ACC112 (cell line): ENCODE measurements around the gene DHX58.
"Not testable (repeated sequence)": the region's sequence is repeated elsewhere in the genome, so short reads cannot be mapped to it uniquely, and the experiment has no call there.

Experiments
- H2AFZ ChIP-seq: fragments of 200-600 bp; sonication (generic); one replicate; pipeline ENCODE4 v1.6.0; 2017; ENCODE audit warnings: antibody characterized with exemption, low read length; ENCODE audit not compliant: unreplicated experiment
- H3K27ac ChIP-seq: fragments of 200-600 bp; sonication (generic); 2 replicates; pipeline ENCODE4 v1.5.1; 2014; ENCODE audit warnings: low read depth, mild to moderate bottlenecking, antibody characterized with exemption, low read length, moderate library complexity
- H3K27me3 ChIP-seq: fragments of 200-600 bp; sonication (generic); 2 replicates; pipeline ENCODE4 v1.6.1; 2014; ENCODE audit warnings: mild to moderate bottlenecking, antibody characterized with exemption, low read length, moderate library complexity, mixed read lengths; ENCODE audit not compliant: insufficient read depth
- H3K36me3 ChIP-seq: fragments of 200-600 bp; sonication (generic); 2 replicates; pipeline ENCODE4 v1.6.1; 2016; ENCODE audit warnings: mild to moderate bottlenecking, antibody characterized with exemption, low read length, moderate library complexity, mixed read lengths; ENCODE audit not compliant: insufficient read depth
- H3K4me1 ChIP-seq: fragments of 200-600 bp; sonication (generic); one replicate; pipeline ENCODE4 v1.6.1; 2016; ENCODE audit warnings: low read length, mixed read lengths; ENCODE audit not compliant: insufficient read depth, unreplicated experiment, control insufficient read depth
- H3K4me3 ChIP-seq: fragments of 200-600 bp; sonication (generic); 2 replicates; pipeline ENCODE4 v1.5.1; 2014; ENCODE audit warnings: mild to moderate bottlenecking, low read depth, low read length
- H3K79me2 ChIP-seq: fragments of 200-600 bp; sonication (generic); one replicate; pipeline ENCODE4 v1.6.0; 2016; ENCODE audit warnings: low read length; ENCODE audit not compliant: control insufficient read depth, unreplicated experiment, insufficient read depth

DHX58 gene

DNA sequence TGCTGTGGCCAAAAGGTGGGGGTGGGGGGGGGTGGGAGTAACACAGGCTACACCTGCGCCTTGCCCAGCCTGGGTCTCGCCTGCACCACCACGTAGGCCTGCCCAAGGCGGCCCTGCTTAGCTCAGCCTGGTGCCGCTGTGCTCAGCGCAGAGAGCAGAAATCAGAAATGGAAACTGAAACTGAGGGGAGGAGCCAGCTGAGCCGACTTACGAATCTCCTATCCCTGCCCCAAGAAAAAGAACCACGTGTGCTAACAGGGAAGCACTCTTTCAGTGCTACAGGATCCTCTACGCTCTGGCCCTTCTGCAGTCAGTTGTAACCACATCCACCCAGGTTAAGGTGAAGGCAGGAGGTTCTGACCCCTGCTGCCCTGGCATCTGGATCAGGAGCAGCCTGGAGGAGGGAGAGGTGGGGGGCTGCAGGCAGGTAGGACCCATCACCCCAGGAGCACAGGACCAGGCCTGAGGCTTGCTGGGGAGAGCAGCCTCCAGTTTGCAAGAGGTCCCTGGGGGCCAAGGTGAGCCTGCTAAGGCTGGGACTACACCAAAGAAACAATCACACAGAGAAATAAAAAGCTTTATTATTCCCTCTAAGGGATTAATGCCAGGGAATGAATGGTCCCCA is at the start of gene DHX58:
Gene DHX58, minus strand, starts transcription at position 163 of the 625 bp plus-strand sequence. CDS start 822 bp downstream, outside the sequence.
- no peaks in the 10 kb centered on the region for H3K27me3 ChIP-seq
- peaks cover 17% of the 10 kb centered on the region for H3K79me2 ChIP-seq
- H2AFZ ChIP-seq = no peak within 1 kb of the TSS
- H3K36me3 ChIP-seq = peaks cover 25% of the 10 kb centered on the region; the same call in 1 of the 2 replicates
- peak within 1 kb of the TSS; percentile 89 for H3K27ac ChIP-seq
- peaks cover 28% of the 10 kb centered on the region for H3K4me1 ChIP-seq
- peak within 1 kb of the TSS; percentile 79 for H3K4me3 ChIP-seq

DNA sequence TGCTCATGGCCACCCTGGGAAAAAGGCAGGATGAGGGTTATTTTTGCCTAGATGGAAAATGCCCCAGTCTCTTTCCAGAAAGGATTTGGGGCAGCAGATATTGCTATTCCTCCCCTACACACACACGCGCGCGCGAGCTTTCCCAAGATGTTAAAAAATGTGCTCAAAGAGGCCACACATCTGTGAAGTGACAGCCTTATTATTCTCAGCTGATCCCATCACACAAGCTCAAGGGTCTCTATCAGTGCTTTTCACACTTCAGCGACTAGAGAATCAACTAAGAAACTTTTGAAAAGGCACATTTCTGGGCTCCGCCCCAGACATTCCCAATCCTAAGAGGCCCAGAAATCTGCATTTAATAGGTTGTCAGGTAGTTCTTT is 48.0 kb upstream of the DHX58 start:
- Histone ChIP-seq H3K27ac (no peak overlapping the region), H3K27me3 (no peaks in the 10 kb centered on the region), H3K79me2 (no peaks in the 10 kb centered on the region), H2AFZ (no peak overlapping the region), H3K36me3 (no peaks in the 10 kb centered on the region), H3K4me3 (no peak overlapping the region), H3K4me1 (no peaks in the 10 kb centered on the region)

DNA sequence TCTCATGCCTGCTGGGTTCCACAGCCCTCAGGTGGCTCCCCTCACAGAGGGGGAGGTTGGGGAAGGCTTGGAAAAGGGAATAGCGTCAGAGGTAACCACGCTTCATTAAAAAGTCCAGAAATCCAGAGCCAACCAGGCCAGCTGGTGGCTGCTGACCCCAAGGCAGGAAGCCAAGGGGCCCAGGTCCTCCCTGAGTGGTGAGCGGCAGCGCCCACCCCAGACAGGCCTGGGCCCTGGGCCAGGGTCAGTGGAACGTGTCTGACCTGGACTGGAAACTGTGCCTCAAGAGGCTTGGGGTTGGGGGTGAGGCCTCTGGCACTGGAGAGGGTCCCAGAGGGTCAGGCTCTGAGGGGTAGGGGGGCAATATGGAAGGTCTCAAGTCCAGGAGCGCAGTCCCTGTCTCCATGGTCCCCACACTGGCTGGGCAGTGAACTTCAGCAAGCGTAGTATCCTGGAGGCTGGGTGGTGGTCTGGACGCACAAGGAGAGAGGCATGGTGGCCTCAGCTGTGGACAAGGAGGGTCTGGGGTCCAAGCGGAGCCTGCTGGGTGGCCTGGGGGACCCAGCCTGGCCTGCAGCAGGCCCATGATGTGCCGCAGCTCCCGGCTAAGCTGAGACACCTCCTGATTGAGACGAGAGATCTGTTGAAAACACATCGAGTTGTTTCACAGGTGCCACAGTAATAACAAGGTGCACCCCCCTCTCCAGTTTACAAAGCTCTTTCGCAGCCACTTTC is 47.4 kb upstream of the DHX58 start:
- Histone ChIP-seq H3K4me3 (no peak overlapping the region), H3K27ac (no peak overlapping the region), H2AFZ (no peak overlapping the region), H3K79me2 (no peaks in the 10 kb centered on the region), H3K27me3 (no peaks in the 10 kb centered on the region), H3K4me1 (no peaks in the 10 kb centered on the region), H3K36me3 (no peaks in the 10 kb centered on the region)

DNA sequence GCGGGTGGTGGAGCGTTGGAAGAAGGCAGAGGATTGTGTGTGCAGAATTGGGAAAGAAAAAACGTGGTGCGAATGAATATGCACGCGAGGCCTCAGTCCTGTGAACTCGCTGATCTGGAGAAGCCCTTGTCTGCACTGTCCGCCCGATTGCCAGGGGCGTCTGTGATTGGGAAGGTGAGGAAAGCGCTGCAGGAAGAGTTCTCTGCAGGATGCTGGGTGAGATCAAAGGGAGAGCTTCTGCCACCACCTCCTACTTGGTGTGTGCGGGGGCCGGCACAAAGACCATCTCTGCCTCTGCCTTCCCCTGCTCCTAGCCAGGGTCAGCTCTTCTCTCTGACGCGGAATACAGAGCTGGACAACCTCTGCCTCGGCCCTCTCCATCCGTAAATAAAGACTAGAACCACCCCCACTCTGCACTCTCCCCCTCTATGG is 43.1 kb upstream of the DHX58 start:
- no peaks in the 10 kb centered on the region for H3K27me3 ChIP-seq
- peak overlapping the region; percentile 95 for H3K4me3 ChIP-seq
- no peak overlapping the region for H3K27ac ChIP-seq
- H3K36me3 ChIP-seq = no peaks in the 10 kb centered on the region
- peaks cover 39% of the 10 kb centered on the region for H3K79me2 ChIP-seq
- H3K4me1 ChIP-seq = peaks cover 14% of the 10 kb centered on the region
- H2AFZ ChIP-seq = no peak overlapping the region

DNA sequence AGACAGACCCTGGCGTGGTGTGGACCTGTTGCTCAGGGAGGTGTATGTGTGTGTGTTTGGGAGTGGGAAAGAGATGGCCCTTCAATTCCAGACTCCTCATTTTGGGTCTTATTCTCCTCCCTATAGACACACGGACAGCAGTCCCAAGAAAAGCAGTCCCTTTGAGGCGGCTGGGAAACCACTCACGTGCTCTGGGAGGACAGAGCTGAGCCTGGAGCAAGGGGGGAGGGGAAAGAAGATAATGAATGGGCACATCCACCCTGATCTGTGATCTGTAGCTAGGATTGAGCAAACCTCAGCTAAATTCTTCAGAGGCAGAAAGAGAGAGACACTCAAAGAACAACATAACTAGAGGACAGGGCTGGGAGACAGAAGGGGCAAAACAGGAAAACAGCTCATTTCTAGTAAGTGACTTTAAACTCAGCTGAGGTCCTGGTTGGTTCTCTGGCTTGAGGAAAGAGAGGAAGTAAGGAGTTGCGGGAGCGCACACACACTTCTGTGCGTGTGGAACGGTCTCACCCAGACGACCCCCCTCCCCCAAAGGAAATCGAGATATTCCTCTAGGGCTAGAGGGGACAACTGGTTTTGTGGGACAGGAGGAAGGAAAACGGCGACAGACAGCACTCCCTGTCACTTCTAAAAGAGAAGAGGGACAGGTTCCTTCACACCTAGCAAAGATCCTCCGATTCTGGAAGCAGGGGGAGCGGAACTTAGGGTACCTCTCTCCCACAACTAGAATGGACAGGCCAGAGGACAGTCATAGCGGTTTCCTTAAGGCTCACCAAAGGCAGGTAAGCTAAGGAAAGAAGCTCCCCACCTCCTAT is 41.6 kb upstream of the DHX58 start:
- Histone ChIP-seq H3K4me3 (peak overlapping the region; percentile 95), H3K27ac (peak overlapping the region; percentile 51; the same call in 1 of the 2 replicates), H3K79me2 (peaks cover 50% of the 10 kb centered on the region), H3K27me3 (no peaks in the 10 kb centered on the region), H3K36me3 (no peaks in the 10 kb centered on the region), H3K4me1 (peaks cover 14% of the 10 kb centered on the region), H2AFZ (no peak overlapping the region)

DNA sequence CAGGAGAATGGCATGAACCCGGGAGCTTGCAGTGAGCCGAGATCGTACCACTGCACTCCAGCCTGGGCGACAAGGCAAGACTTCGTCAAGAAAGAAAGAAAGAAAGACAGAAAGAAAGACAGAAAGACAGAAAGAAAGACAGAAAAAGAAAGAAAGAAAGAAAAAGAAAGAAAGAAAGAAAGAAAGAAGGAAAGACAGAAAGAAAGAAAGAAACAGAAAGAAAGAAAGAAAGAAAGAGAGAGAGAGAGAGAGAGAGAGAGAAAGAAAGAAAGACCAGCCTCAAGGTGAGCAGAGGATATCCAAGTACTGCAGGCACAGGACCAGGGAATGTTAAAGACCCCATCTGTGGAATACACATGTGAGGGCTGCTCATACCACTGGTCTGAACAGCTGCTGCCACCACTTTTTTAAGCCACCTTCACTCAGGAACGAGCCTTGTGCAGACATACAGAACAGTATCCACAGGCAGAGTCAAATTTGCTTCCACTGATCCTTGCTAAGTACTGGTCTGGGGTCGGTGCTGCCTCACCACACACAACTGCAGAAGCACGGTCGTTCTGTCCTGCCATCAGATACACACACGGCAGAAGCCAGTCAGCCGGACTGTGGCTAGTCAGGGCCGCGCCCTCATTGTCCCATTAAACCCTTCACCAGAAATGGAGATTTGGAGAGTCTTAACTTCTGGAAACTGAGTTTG is 34.5 kb upstream of the DHX58 start:
- H3K79me2 ChIP-seq = peaks cover 75% of the 10 kb centered on the region
- H3K27me3 ChIP-seq = no peaks in the 10 kb centered on the region
- H3K27ac ChIP-seq = no peak overlapping the region
- H2AFZ ChIP-seq = no peak overlapping the region
- no peak overlapping the region for H3K4me3 ChIP-seq
- H3K4me1 ChIP-seq = peaks cover 16% of the 10 kb centered on the region
- H3K36me3 ChIP-seq = no peaks in the 10 kb centered on the region

DNA sequence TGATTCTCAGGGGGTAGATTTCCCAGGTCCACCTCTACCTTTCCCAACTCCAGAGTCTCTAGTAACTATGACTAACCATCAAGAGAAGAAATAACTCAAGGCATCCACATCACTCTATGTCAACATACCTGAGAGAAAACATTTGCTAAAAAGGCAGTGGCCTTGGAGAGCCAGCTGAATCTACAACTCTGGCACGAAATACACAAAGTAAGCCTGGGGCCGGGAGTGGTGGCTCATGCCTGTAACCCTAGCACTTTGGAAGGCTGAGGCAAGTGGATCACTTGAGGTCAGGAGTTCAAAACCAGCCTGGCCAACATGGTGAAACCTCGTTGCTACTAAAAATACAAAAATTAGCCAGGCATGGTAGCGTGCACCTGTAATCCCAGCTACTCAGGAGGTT is 30.6 kb upstream of the DHX58 start:
- not testable (repeated sequence) for H3K4me3 ChIP-seq, H2AFZ ChIP-seq, H3K27me3 ChIP-seq, H3K36me3 ChIP-seq
- Histone ChIP-seq H3K79me2 (peaks cover 77% of the 10 kb centered on the region), H3K4me1 (peaks cover 24% of the 10 kb centered on the region), H3K27ac (peak overlapping the region; percentile 60)

DNA sequence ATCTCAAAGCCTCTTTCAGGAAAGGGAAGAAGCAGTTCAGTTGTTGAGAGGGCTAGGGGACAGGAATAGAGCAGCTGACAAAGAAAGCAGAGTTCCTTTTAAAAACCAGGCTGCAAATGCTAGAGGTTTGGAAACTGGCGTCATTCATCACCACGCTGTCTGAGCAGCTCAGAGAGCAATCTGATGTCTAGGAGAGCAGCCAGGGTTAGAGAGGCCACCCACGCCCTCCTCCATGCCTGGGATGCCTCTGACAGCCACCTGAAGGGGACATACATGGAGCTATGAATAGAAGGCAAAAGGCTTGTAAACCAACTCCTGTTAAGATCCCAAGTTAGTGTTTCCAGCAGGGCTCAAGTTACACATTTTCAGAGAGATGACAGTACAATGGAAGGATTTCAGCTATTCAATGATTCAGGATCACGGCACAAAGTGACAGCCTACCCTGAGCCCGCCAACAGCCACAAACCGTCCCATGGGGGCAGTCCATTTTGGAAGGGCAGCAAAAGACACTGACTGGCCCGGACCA is 29.9 kb upstream of the DHX58 start:
- Histone ChIP-seq H3K27me3 (no peaks in the 10 kb centered on the region), H2AFZ (no peak overlapping the region), H3K79me2 (peaks cover 80% of the 10 kb centered on the region), H3K36me3 (0 out of 2 replicates have a peak, but pooled peaks cover 5% of the 10 kb centered on the region), H3K4me1 (peaks cover 24% of the 10 kb centered on the region), H3K4me3 (no peak overlapping the region), H3K27ac (peak overlapping the region; percentile 60)

DNA sequence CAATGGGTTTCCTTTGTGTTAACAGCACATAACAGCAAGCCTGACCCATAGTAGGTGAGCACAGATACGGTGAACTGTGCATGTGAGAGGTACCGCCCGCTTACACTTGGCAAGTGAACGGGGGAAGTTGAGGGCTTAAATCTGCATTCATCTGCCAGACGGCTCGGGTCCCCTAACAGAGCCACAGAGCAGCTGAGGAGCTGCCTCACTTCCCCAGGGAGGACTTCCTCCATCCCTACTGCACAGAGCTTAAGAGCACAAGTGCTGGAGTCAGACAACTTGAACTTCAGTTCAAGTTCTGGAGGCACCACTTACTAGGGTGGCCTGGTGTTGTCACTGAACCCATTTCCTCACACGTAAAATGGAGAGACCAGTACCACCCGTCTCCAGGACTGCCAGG is 28.9 kb upstream of the DHX58 start:
- H3K27ac ChIP-seq = no peak overlapping the region

DNA sequence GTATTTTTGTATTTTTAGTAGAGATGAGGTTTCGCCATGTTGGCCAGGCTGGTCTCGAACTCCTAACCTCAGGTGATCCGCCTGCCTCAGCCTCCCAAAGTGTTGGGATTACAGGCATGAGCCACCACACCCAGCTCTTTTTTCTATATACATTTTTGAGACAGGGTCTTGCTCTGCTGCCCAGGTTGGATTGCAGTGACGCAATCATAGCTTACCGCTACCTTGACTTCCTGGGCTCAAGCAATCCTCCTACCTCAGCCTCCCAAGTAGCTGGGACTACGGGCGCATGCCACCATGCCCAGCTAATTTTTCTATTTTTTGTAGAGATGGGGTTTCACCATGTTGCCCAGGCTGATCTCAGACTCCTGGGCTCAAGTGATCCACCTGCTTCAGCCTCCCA is 28.2 kb upstream of the DHX58 start:
- H3K36me3 ChIP-seq, H3K27me3 ChIP-seq, H3K4me3 ChIP-seq, H2AFZ ChIP-seq, H3K27ac ChIP-seq: not testable (repeated sequence)
- H3K4me1 ChIP-seq = peaks cover 34% of the 10 kb centered on the region
- H3K79me2 ChIP-seq = peaks cover 82% of the 10 kb centered on the region

More for the DNA sequence above, 28.9 kb upstream of the DHX58 start:
- H3K79me2 ChIP-seq = peaks cover 80% of the 10 kb centered on the region
- H3K36me3 ChIP-seq = 0 out of 2 replicates have a peak, but pooled peaks cover 5% of the 10 kb centered on the region
- H2AFZ ChIP-seq = no peak overlapping the region
- H3K4me1 ChIP-seq = peaks cover 27% of the 10 kb centered on the region
- no peaks in the 10 kb centered on the region for H3K27me3 ChIP-seq
- no peak overlapping the region for H3K4me3 ChIP-seq
